HEK293 (cell line): ENCODE data around the gene DDR2.

Experiments used
- BCL11A ChIP-seq: fragments of 450-650 bp; formaldehyde crosslinking; IDR thresholded peaks from 2 replicates; pipeline ENCODE4 v1.5.1; 2016; ENCODE audit warnings: low read depth, missing biosample characterization, missing genetic modification characterization
- PRDM6 ChIP-seq: fragments of 450-650 bp; formaldehyde crosslinking; IDR thresholded peaks from 2 replicates; pipeline ENCODE4 v1.5.1; 2017; ENCODE audit warnings: missing biosample characterization, missing genetic modification characterization
- ZNF704 ChIP-seq: fragments of 450-650 bp; formaldehyde crosslinking; IDR thresholded peaks from 2 replicates; pipeline ENCODE4 v1.5.1; 2016; ENCODE audit warnings: missing biosample characterization, missing genetic modification characterization
- TF ChIP-seq, protein P1 (sequence below): fragments of 450-650 bp; formaldehyde crosslinking; IDR thresholded peaks from 2 replicates; pipeline ENCODE4 v1.5.1; 2016; ENCODE audit warnings: missing biosample characterization, missing genetic modification characterization
- TF ChIP-seq, protein P2 (sequence below): fragments of 450-650 bp; formaldehyde crosslinking; IDR thresholded peaks from 2 replicates; pipeline ENCODE4 v1.5.1; 2016; ENCODE audit warnings: missing biosample characterization, missing genetic modification characterization
- TF ChIP-seq, protein P3 (sequence below): fragments of 450-650 bp; formaldehyde crosslinking; IDR thresholded peaks from 2 replicates; pipeline ENCODE4 v1.5.1; 2016; ENCODE audit warnings: missing biosample characterization, missing genetic modification characterization

DNA sequence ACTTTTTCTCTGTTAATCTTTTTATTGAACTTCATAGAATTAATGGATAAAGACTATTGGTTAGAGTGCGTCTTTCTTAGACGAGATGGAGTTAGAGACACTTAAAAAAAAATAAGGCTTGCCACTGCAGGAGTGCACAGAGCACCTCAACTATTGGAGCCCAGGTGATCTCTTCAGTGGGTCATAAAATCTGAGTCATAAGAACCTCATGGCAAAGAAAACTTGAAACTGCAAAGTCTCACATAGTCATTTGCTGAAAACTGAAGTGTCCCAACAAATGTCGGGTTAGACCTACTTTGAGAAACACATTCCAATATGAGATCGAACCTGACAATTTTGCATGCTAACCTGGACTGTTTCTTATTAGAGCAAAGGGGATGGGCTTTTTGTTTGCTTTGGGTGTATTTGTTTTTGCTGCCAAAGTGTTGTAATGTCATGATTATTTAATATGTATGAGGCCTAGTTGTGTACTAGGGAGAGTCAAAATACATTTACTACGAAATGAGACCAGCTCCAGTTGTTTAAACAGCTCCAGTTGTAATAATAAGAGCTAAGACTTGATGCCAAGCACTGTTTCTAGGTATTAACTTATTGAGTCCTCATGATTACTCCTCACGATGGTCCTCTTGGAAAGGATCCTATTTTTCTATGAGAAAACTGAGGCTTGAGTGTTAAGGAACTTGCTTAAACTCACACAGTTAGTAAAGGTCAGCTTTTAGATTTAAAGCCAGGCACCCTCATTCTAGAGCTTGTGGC is 65.1 kb downstream of the DDR2 start:
- TF ChIP-seq, protein P1, sequence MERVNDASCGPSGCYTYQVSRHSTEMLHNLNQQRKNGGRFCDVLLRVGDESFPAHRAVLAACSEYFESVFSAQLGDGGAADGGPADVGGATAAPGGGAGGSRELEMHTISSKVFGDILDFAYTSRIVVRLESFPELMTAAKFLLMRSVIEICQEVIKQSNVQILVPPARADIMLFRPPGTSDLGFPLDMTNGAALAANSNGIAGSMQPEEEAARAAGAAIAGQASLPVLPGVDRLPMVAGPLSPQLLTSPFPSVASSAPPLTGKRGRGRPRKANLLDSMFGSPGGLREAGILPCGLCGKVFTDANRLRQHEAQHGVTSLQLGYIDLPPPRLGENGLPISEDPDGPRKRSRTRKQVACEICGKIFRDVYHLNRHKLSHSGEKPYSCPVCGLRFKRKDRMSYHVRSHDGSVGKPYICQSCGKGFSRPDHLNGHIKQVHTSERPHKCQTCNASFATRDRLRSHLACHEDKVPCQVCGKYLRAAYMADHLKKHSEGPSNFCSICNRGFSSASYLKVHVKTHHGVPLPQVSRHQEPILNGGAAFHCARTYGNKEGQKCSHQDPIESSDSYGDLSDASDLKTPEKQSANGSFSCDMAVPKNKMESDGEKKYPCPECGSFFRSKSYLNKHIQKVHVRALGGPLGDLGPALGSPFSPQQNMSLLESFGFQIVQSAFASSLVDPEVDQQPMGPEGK = no peak
- TF ChIP-seq, protein P2, sequence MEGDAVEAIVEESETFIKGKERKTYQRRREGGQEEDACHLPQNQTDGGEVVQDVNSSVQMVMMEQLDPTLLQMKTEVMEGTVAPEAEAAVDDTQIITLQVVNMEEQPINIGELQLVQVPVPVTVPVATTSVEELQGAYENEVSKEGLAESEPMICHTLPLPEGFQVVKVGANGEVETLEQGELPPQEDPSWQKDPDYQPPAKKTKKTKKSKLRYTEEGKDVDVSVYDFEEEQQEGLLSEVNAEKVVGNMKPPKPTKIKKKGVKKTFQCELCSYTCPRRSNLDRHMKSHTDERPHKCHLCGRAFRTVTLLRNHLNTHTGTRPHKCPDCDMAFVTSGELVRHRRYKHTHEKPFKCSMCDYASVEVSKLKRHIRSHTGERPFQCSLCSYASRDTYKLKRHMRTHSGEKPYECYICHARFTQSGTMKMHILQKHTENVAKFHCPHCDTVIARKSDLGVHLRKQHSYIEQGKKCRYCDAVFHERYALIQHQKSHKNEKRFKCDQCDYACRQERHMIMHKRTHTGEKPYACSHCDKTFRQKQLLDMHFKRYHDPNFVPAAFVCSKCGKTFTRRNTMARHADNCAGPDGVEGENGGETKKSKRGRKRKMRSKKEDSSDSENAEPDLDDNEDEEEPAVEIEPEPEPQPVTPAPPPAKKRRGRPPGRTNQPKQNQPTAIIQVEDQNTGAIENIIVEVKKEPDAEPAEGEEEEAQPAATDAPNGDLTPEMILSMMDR (tag by site-specific recombination) = no peak
- TF ChIP-seq BCL11A (tag by site-specific recombination) = no peak
- no peak for TF ChIP-seq ZNF704
- TF ChIP-seq PRDM6 = no peak
- TF ChIP-seq, protein P3, sequence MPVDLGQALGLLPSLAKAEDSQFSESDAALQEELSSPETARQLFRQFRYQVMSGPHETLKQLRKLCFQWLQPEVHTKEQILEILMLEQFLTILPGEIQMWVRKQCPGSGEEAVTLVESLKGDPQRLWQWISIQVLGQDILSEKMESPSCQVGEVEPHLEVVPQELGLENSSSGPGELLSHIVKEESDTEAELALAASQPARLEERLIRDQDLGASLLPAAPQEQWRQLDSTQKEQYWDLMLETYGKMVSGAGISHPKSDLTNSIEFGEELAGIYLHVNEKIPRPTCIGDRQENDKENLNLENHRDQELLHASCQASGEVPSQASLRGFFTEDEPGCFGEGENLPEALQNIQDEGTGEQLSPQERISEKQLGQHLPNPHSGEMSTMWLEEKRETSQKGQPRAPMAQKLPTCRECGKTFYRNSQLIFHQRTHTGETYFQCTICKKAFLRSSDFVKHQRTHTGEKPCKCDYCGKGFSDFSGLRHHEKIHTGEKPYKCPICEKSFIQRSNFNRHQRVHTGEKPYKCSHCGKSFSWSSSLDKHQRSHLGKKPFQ (tag by site-specific recombination) = no peak
